Measurements from ENCODE around the gene EVL.
"Not testable (repeated sequence)": the region's sequence is repeated elsewhere in the genome, so short reads cannot be mapped to it uniquely, and the experiment has no call there.

Gene EVL

DNA sequence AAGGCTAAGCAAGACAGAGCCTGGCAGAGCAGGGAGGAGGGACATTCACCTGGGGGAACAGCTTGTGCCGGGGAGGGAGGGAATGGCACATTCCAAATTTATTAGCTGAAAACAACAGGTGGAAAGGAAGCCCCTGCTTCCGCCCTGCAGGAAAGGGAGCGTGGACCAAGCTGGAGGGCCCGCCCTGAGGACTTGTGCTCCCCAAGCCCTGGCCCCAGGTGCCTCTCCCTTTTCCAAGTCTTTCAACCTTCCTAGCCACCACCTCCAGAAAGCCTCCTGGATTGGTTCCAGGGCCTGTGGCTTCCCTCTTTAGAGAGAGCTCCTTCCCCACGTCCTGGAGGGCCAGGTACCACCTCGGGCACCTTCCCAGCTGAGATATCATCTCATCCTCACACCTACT, 91.6 kb downstream of the EVL start:
- Mint-ChIP-seq H3K9me3 (peaks cover 17% of the 10 kb centered on the region), H3K4me3 (no peak overlapping the region), H3K4me1 (ENCODE audit: low read depth) (no peaks in the 10 kb centered on the region), H3K27me3 (peaks cover 50% of the 10 kb centered on the region), H3K36me3 (ENCODE audit: low read depth) (peaks cover 6% of the 10 kb centered on the region), H3K27ac (no peak overlapping the region)
- intact Hi-C loops (cut with micrococcal nuclease), result no loop called here

DNA sequence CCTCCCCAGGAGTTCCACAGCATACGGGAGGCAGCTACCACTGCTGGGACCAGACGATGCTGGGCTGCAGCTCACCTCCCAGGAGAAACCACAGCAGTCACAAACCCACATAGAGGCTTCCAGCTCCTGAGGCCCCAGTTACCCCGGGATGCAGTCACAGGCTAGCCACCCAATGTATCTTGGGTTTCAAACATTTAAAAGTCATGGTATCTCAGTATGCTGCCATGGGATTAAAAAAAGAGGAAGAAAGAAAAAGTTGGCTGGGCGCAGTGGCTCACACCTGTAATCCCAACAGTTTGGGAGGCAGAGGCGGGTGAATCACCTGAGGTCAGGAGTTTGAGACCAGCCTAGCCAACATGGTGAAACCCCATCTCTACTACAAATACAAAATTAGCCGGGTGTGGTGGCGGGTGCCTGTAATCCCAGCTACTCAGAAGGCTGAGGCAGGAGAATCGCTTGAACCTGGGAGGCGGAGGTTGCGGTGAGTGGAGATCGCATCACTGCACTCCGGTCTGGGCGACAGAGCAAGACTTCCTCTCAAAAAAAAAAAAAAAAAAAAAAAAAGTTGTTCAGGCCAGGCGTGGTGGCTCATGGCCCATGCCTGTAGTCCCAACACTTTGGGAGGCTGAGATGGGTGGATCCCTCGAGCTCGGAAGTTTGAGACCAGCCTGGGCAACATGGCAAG, 92.5 kb downstream of the EVL start:
- H3K36me3 Mint-ChIP-seq (ENCODE audit: low read depth); H3K27ac Mint-ChIP-seq; H3K4me1 Mint-ChIP-seq (ENCODE audit: low read depth); H3K4me3 Mint-ChIP-seq; intact Hi-C loops (cut with micrococcal nuclease): not testable (repeated sequence)
- Mint-ChIP-seq H3K9me3 (peaks cover 17% of the 10 kb centered on the region), H3K27me3 (peaks cover 51% of the 10 kb centered on the region)

GRCh38 chr14:100158566-100159093, 93.4 kb downstream of the EVL start:
- Mint-ChIP-seq H3K4me1 (ENCODE audit: low read depth) (no peaks in the 10 kb centered on the region), H3K36me3 (ENCODE audit: low read depth) (peaks cover 6% of the 10 kb centered on the region), H3K4me3 (no peak overlapping the region), H3K9me3 (peaks cover 17% of the 10 kb centered on the region), H3K27ac (no peak overlapping the region), H3K27me3 (peaks cover 51% of the 10 kb centered on the region)
- intact Hi-C loops (cut with micrococcal nuclease), result no loop called here

GRCh38 chr14:100159094-100159864, 94.1 kb downstream of the EVL start, which contains the start of gene DEGS2:
Gene DEGS2 (minus strand): TSS chr14:100159645. CDS start chr14:100159587, 58 bp downstream.
- no peak within 1 kb of the TSS for H3K27ac Mint-ChIP-seq
- intact Hi-C loops (cut with micrococcal nuclease), result no loop called here
- peaks cover 52% of the 10 kb centered on the region for H3K27me3 Mint-ChIP-seq
- H3K36me3 Mint-ChIP-seq (ENCODE audit: low read depth), result peaks cover 6% of the 10 kb centered on the region
- H3K4me3 Mint-ChIP-seq, result peak within 1 kb of the TSS; percentile 61
- no peaks in the 10 kb centered on the region for H3K4me1 Mint-ChIP-seq (ENCODE audit: low read depth)
- peaks cover 13% of the 10 kb centered on the region for H3K9me3 Mint-ChIP-seq

- H3K27me3 Mint-ChIP-seq, result peaks cover 53% of the 10 kb centered on the region
- peaks cover 3% of the 10 kb centered on the region for H3K36me3 Mint-ChIP-seq (ENCODE audit: low read depth)
- no peaks in the 10 kb centered on the region for H3K4me1 Mint-ChIP-seq (ENCODE audit: low read depth)
- intact Hi-C loops (cut with micrococcal nuclease), result no loop called here
- peak overlapping the region; percentile 61 for H3K4me3 Mint-ChIP-seq
- H3K9me3 Mint-ChIP-seq, result peaks cover 6% of the 10 kb centered on the region
- H3K27ac Mint-ChIP-seq, result no peak overlapping the region
These were observed 94.8 kb downstream of the EVL start for GRCh38 chr14:100159865-100160533.

GRCh38 chr14:100160534-100160916, 95.3 kb downstream of the EVL start:
- Mint-ChIP-seq H3K4me1 (ENCODE audit: low read depth) (peaks cover 2% of the 10 kb centered on the region), H3K9me3 (peaks cover under 1% of the 10 kb centered on the region), H3K4me3 (no peak overlapping the region), H3K27ac (no peak overlapping the region), H3K27me3 (peaks cover 51% of the 10 kb centered on the region), H3K36me3 (ENCODE audit: low read depth) (no peaks in the 10 kb centered on the region)
- intact Hi-C loops (cut with micrococcal nuclease), result no loop called here

DNA sequence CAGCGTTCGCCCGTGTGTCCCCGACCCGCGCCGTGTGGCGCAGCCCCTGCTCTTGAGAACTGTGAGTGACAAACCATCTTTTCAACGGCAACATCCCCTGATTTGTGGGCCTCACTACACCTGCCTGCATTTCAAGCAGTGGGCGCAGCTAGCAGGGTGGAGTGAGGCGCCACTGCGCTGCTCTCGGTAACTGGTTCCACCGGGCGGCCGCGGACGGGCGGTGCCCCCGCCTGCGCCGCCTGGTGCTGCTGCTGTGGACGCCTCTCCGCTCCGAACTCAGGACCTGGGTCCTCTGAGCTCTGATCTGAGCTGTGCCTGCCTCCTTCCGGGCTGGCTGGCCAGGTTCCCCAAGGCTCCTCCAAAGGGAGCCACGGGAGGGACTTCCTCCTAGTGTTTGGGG, 100.2 kb downstream of the EVL start:
- Mint-ChIP-seq H3K4me3 (no peak overlapping the region), H3K36me3 (ENCODE audit: low read depth) (no peaks in the 10 kb centered on the region), H3K27me3 (peaks cover 26% of the 10 kb centered on the region), H3K4me1 (ENCODE audit: low read depth) (peaks cover 19% of the 10 kb centered on the region), H3K27ac (no peak overlapping the region), H3K9me3 (no peaks in the 10 kb centered on the region)
- intact Hi-C loops (cut with micrococcal nuclease), result no loop called here

DNA sequence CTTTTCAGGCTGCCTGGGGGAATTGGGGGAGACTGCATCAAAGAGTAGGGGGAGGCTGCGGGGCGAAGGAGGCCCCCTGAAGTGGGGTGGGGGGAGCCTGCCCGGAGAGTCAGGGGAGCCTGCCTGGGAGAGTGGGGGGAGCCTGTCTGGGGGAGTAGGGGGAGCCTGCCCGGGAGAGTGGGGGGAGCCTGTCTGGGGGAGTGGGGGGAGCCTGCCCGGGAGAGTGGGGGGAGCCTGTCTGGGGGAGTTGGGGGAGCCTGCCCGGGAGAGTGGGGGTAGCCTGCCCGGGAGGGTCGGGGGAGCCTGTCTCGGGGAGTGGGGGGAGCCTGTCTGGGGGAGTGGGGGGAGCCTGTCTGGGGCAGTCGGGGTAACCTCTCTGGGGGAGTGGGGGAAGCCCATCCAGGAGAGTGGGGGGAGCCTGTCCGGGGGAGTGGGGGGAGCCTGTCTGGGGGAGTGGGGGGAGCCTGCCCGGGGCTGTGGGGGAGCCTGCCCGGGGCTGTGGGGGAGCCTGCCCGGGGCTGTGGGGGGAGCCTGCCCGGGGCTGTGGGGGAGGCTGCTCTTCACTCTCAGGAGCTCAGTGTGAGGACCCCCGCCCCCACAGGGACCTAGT, 100.7 kb downstream of the EVL start:
- intact Hi-C loops (cut with micrococcal nuclease), result loop anchor here (2.0 kb wide), 1 partner anchor 71 kb away; no protein-coding TSS in a partner anchor
- Mint-ChIP-seq H3K9me3 (no peaks in the 10 kb centered on the region), H3K36me3 (ENCODE audit: low read depth) (no peaks in the 10 kb centered on the region), H3K27ac (peak overlapping the region; percentile 80), H3K27me3 (peaks cover 21% of the 10 kb centered on the region), H3K4me3 (no peak overlapping the region), H3K4me1 (ENCODE audit: low read depth) (peaks cover 19% of the 10 kb centered on the region)

GRCh38 chr14:100168506-100168905, 103.3 kb downstream of the EVL start:
- Mint-ChIP-seq H3K27me3 (peaks cover 17% of the 10 kb centered on the region), H3K27ac (no peak overlapping the region), H3K9me3 (no peaks in the 10 kb centered on the region), H3K36me3 (ENCODE audit: low read depth) (no peaks in the 10 kb centered on the region), H3K4me1 (ENCODE audit: low read depth) (peaks cover 19% of the 10 kb centered on the region), H3K4me3 (no peak overlapping the region)
- intact Hi-C loops (cut with micrococcal nuclease), result no loop called here

DNA sequence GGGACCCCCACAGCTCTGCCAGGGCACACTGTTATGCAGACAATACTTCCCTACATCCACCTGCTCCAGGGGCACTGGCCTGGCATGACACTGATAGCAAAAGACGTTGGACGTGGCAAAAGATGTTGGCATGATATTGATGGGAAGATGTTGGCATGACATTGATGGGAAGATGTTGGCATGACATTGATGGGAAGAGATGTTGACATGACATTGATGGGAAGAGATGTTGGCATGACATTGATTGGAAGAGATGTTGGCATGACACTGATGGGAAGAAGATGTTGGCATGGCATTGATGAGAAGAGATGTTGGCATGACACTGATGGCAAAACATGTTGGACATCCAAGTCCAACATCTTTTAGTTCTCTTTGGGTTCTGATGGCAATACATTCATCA, 105.7 kb downstream of the EVL start:
- H3K27ac Mint-ChIP-seq, result no peak overlapping the region
- H3K36me3 Mint-ChIP-seq (ENCODE audit: low read depth), result no peaks in the 10 kb centered on the region
- peaks cover 16% of the 10 kb centered on the region for H3K27me3 Mint-ChIP-seq
- no peak overlapping the region for H3K4me3 Mint-ChIP-seq
- intact Hi-C loops (cut with micrococcal nuclease), result no loop called here
- peaks cover 15% of the 10 kb centered on the region for H3K4me1 Mint-ChIP-seq (ENCODE audit: low read depth)
- H3K9me3 Mint-ChIP-seq, result no peaks in the 10 kb centered on the region

GRCh38 chr14:100172811-100173210, 107.6 kb downstream of the EVL start:
- Mint-ChIP-seq H3K4me3 (no peak overlapping the region), H3K27me3 (peaks cover 7% of the 10 kb centered on the region), H3K36me3 (ENCODE audit: low read depth) (no peaks in the 10 kb centered on the region), H3K4me1 (ENCODE audit: low read depth) (peaks cover 5% of the 10 kb centered on the region), H3K27ac (no peak overlapping the region), H3K9me3 (no peaks in the 10 kb centered on the region)
- intact Hi-C loops (cut with micrococcal nuclease), result no loop called here

DNA sequence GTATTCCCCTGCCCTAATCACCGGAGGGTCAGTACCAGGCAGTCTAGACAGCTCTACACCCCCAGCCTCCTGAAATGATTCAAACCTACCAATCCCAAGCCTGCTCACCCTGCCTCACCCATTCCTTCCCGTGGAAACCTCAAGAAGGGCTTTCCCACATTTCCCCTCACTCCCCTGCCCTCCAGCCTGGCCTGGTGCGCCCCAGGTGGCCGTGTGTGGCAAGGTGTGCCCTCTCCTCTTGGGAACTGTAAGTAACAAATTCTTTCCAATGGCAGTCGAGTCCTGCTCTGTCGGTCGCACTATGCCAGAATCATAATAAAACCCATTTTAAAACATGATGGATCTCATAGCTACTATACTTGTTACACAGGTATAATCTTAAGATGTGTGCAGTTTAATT, 108.1 kb downstream of the EVL start:
- Mint-ChIP-seq H3K27ac (no peak overlapping the region), H3K9me3 (no peaks in the 10 kb centered on the region), H3K4me3 (no peak overlapping the region), H3K27me3 (peaks cover 7% of the 10 kb centered on the region), H3K36me3 (ENCODE audit: low read depth) (no peaks in the 10 kb centered on the region), H3K4me1 (ENCODE audit: low read depth) (peaks cover 5% of the 10 kb centered on the region)
- intact Hi-C loops (cut with micrococcal nuclease), result no loop called here

GRCh38 chr14:100176811-100177327, 111.6 kb downstream of the EVL start:
- intact Hi-C loops (cut with micrococcal nuclease), result no loop called here
- no peak overlapping the region for H3K4me3 Mint-ChIP-seq
- no peaks in the 10 kb centered on the region for H3K36me3 Mint-ChIP-seq (ENCODE audit: low read depth)
- peaks cover 7% of the 10 kb centered on the region for H3K27me3 Mint-ChIP-seq
- no peak overlapping the region for H3K27ac Mint-ChIP-seq
- H3K4me1 Mint-ChIP-seq (ENCODE audit: low read depth), result no peaks in the 10 kb centered on the region
- H3K9me3 Mint-ChIP-seq, result no peaks in the 10 kb centered on the region

Measured in dendritic cell treated with granulocyte-macrophage colony-stimulating factor and Interleukin-4, amounts not matched to agents 40 ng/mL and 50 ng/mL, for 4 days (primary cell).